Measurements from ENCODE around the gene DTNA.

DNA sequence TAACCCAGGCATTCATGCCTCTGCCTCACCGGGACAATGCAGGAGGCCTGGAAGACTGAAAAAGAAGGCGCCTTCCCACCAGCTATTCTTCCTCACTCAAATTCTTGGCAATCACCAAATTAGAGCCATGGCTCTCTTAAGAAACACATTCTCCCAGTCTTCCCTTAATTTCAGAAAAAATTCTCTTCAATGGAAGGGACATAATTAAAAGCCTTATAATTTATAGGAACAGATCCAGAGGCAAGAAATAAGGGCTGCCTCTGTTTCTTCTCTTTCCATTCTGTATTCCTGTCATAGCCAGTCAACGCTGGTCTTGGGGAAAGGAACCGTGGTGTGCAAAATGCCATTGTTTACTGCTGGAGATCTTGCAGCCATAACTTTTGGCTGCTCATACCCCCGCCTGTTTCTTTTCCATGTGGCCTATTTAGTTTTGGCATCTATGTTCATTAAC lies 32.8 kb downstream of the DTNA start:
- TF ChIP-seq POLR2A (IDR thresholded peaks at IDR 0.05) (no peak), POLR2AphosphoS5 (IDR thresholded peaks at IDR 0.05) (no peak)
- TF ChIP-seq, protein P1, sequence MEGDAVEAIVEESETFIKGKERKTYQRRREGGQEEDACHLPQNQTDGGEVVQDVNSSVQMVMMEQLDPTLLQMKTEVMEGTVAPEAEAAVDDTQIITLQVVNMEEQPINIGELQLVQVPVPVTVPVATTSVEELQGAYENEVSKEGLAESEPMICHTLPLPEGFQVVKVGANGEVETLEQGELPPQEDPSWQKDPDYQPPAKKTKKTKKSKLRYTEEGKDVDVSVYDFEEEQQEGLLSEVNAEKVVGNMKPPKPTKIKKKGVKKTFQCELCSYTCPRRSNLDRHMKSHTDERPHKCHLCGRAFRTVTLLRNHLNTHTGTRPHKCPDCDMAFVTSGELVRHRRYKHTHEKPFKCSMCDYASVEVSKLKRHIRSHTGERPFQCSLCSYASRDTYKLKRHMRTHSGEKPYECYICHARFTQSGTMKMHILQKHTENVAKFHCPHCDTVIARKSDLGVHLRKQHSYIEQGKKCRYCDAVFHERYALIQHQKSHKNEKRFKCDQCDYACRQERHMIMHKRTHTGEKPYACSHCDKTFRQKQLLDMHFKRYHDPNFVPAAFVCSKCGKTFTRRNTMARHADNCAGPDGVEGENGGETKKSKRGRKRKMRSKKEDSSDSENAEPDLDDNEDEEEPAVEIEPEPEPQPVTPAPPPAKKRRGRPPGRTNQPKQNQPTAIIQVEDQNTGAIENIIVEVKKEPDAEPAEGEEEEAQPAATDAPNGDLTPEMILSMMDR (IDR thresholded peaks at IDR 0.05) = no peak

Measured in gastroesophageal sphincter (tissue), 3 donors.